Keratinocyte (primary cell): ENCODE data around the gene LRRC28. TPM values are rescaled to one million over a fixed set of nuclear protein-coding genes. Genes with fewer than 3 reads are reported as not detected.

Source experiments
- DNase-seq: peaks from one replicate; pipeline ENCODE4 v3.0.0-alpha.2; 2011; ENCODE audit warnings: low read depth, missing footprints, low spot score
- FAIRE-seq: peaks from 2 replicates; lab custom pipeline; 2011; peaks lifted over from hg19 to GRCh38; lab: Jason Lieb, UNC
- H2AFZ ChIP-seq: 2 replicates; pipeline ENCODE4 v1.6.0; 2012; ENCODE audit warnings: low read length, control low read depth, inconsistent platforms; ENCODE audit not compliant: control insufficient read depth
- H3K27ac ChIP-seq: 2 replicates; pipeline ENCODE4 v1.5.1; 2011; ENCODE audit warnings: low read length; ENCODE audit not compliant: control insufficient read depth, insufficient read depth
- H3K27me3 ChIP-seq: 3 replicates; pipeline ENCODE4 v1.6.0; 2011; ENCODE audit warnings: low read length; ENCODE audit not compliant: control insufficient read depth, insufficient read depth; ENCODE audit errors: extremely low read depth
- H3K36me3 ChIP-seq, 2 experiments: 2 replicates in 1 of 2; 3 replicates in 1 of 2; pipeline ENCODE4 v1.5.1; 2011; ENCODE audit warnings: low read length in 2 of 2, mild to moderate bottlenecking in 1 of 2; ENCODE audit not compliant: control insufficient read depth in 2 of 2, insufficient read depth in 2 of 2; ENCODE audit errors: extremely low read depth in 1 of 2
- H3K4me1 ChIP-seq: 3 replicates; pipeline ENCODE4 v1.5.1; 2011; ENCODE audit warnings: low read length; ENCODE audit not compliant: control insufficient read depth, insufficient read depth; ENCODE audit errors: extremely low read depth
- H3K4me2 ChIP-seq: 3 replicates; pipeline ENCODE4 v1.6.0; 2011; ENCODE audit warnings: low read depth, low read length; ENCODE audit not compliant: control insufficient read depth, insufficient read depth; ENCODE audit errors: extremely low read depth
- H3K4me3 ChIP-seq, 3 experiments: fragments of 200-600 bp in 1 of 3; sonication (generic) in 1 of 3; 2 replicates in 2 of 3; 3 replicates in 1 of 3; pipeline ENCODE4 v1.5.1; 2011 to 2016; ENCODE audit warnings: low read length in 3 of 3, mild to moderate bottlenecking in 3 of 3, control low read depth in 2 of 3, inconsistent platforms in 1 of 3, low read depth in 1 of 3, mixed read lengths in 1 of 3, mixed run types in 1 of 3, moderate library complexity in 1 of 3; ENCODE audit not compliant: control insufficient read depth in 2 of 3, insufficient read depth in 2 of 3; ENCODE audit errors: extremely low read depth in 1 of 3
- H3K79me2 ChIP-seq: 2 replicates; pipeline ENCODE4 v1.6.0; 2012; ENCODE audit warnings: low read length; ENCODE audit not compliant: control insufficient read depth, insufficient read depth
- H3K9ac ChIP-seq: 3 replicates; pipeline ENCODE4 v1.6.0; 2011; ENCODE audit warnings: low read length; ENCODE audit not compliant: control insufficient read depth, insufficient read depth; ENCODE audit errors: extremely low read depth
- H3K9me1 ChIP-seq: 3 replicates; pipeline ENCODE4 v1.6.0; 2011; ENCODE audit warnings: low read length; ENCODE audit not compliant: control insufficient read depth, insufficient read depth; ENCODE audit errors: extremely low read depth
- H3K9me3 ChIP-seq: 2 replicates; pipeline ENCODE4 v1.5.1; 2012; ENCODE audit warnings: low read depth, low read length; ENCODE audit not compliant: control insufficient read depth
- H4K20me1 ChIP-seq: 3 replicates; pipeline ENCODE4 v1.6.0; 2011; ENCODE audit warnings: low read length; ENCODE audit not compliant: control insufficient read depth, insufficient read depth; ENCODE audit errors: extremely low read depth
- EZH2 ChIP-seq: IDR thresholded peaks from one replicate; pipeline ENCODE4 v1.6.1; 2012; ENCODE audit warnings: inconsistent platforms, mild to moderate bottlenecking, low read length, moderate library complexity
- dilution Hi-C: fragments of 300-500 bp; cut with MboI; formaldehyde crosslinking; loops from one replicate; pipeline ENCODE4 v1.7.0; 2020; ENCODE audit warnings: low sequenced_read_pairs; ENCODE audit not compliant: extremely low pct_ligation_motif_present
- polyA plus RNA-seq, 5 experiments: library from polyadenylated mRNA; depleted of rRNA in 3 of 5; stranded (reverse) in 3 of 5; stranded (forward) in 1 of 5; unstranded in 1 of 5; fragments of >200 nt; gene quantifications; 1 replicate in 1 of 5; 2 replicates in 3 of 5; 3 replicates in 1 of 5; pipeline versions ENCODE4 v1.2.1 to v1.2.3, GENCODE V29; 2011 to 2012; ENCODE audit warnings: missing spikeins in 2 of 5, low read depth in 1 of 5, low replicate concordance in 1 of 5
- TF ChIP-seq, protein P1 (sequence below), 3 experiments: IDR thresholded peaks in 1 of 3; conservative IDR thresholded peaks in 1 of 3; optimal IDR thresholded peaks in 1 of 3; 2 replicates in 2 of 3; 3 replicates in 1 of 3; pipeline versions ENCODE3 to v1.5.1; 2011; ENCODE audit warnings: low read length in 3 of 3, mild to moderate bottlenecking in 3 of 3, moderate library complexity in 2 of 3, control low read depth in 1 of 3, inconsistent platforms in 1 of 3; ENCODE audit not compliant: insufficient read depth in 2 of 3; ENCODE audit errors: extremely low read depth in 1 of 3

The LRRC28 gene
- polyA plus RNA-seq, 1 donor (not counting 4 experiments of a cell fraction or from before 2014, with no cell fraction given): 25.1 TPM

- Histone ChIP-seq H3K27ac (no peak overlapping the region), H3K36me3 (no peaks in the 10 kb centered on the region), H2AFZ (no peak overlapping the region), H3K4me3 (no peak overlapping the region), H3K4me2 (no peak overlapping the region), H4K20me1 (no peaks in the 10 kb centered on the region), H3K9me1 (no peaks in the 10 kb centered on the region), H3K27me3 (no peaks in the 10 kb centered on the region), H3K9ac (no peak overlapping the region), H3K79me2 (no peaks in the 10 kb centered on the region), H3K4me1 (no peaks in the 10 kb centered on the region), H3K9me3 (no peaks in the 10 kb centered on the region)
- no peak for DNase-seq
- TF ChIP-seq, protein P1, sequence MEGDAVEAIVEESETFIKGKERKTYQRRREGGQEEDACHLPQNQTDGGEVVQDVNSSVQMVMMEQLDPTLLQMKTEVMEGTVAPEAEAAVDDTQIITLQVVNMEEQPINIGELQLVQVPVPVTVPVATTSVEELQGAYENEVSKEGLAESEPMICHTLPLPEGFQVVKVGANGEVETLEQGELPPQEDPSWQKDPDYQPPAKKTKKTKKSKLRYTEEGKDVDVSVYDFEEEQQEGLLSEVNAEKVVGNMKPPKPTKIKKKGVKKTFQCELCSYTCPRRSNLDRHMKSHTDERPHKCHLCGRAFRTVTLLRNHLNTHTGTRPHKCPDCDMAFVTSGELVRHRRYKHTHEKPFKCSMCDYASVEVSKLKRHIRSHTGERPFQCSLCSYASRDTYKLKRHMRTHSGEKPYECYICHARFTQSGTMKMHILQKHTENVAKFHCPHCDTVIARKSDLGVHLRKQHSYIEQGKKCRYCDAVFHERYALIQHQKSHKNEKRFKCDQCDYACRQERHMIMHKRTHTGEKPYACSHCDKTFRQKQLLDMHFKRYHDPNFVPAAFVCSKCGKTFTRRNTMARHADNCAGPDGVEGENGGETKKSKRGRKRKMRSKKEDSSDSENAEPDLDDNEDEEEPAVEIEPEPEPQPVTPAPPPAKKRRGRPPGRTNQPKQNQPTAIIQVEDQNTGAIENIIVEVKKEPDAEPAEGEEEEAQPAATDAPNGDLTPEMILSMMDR (optimal IDR thresholded peaks at IDR 0.05 in 1 of 3, IDR thresholded peaks at IDR 0.05 in 1 of 3, conservative IDR thresholded peaks at IDR 0.05 in 1 of 3; ENCODE audit: extremely low read depth in 1 of 3, insufficient read depth in 2 of 3, low read length in 3 of 3): no peak
- no peak for TF ChIP-seq EZH2
- dilution Hi-C loops: no loop called here
- no peak for FAIRE-seq
Measured at GRCh38 chr15:99386391-99386790, 135.1 kb downstream of the LRRC28 start.

DNA sequence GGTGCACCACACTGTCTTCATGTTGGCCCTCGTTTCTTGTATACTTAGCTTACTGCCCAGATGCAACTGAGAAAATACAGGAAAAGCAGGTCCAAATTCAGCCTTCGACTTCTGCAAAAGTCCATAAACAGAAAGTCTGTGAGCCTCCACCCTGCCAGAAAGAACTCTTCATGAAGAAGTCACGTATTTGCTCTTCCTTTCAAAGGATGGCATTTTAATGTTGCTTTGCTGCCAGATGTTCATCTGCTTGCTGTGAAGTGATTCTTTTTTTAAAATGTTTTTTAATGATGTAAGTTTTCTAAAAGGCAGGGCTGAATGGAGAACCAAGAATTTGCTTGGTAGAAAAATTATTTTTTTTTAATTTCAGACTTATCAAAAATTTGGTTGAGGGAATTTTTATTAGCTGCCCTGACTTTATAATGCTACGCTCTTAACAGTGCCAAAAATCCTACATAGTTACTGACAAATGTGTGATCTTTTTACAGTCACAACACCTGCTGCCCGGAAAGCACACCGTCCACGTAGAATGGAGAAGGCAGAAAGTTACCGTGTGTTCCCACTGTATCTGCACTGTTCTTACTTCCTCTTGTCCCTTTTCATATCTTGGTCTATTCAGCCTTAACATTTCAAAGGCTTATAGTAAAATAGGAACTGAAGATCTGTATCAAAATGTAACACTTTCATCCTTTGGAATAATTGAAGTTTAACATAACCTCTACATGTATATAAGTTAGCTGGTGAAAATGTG, 136.3 kb downstream of the LRRC28 start:
- Histone ChIP-seq H3K4me1 (no peaks in the 10 kb centered on the region), H3K4me2 (no peak overlapping the region), H3K9me3 (no peaks in the 10 kb centered on the region), H3K9ac (no peak overlapping the region), H3K9me1 (no peaks in the 10 kb centered on the region), H3K27me3 (no peaks in the 10 kb centered on the region), H2AFZ (no peak overlapping the region), H3K36me3 (no peaks in the 10 kb centered on the region), H3K27ac (no peak overlapping the region), H3K79me2 (no peaks in the 10 kb centered on the region), H3K4me3 (no peak overlapping the region), H4K20me1 (no peaks in the 10 kb centered on the region)
- FAIRE-seq (no peak), DNase-seq (no peak)
- dilution Hi-C loops: no loop called here
- TF ChIP-seq, protein P1 (optimal IDR thresholded peaks at IDR 0.05 in 1 of 3, IDR thresholded peaks at IDR 0.05 in 1 of 3, conservative IDR thresholded peaks at IDR 0.05 in 1 of 3; ENCODE audit: extremely low read depth in 1 of 3, insufficient read depth in 2 of 3, low read length in 3 of 3): no peak
- TF ChIP-seq EZH2: no peak
